Neural progenitor cell (in vitro differentiated cells): ENCODE data around the gene ERO1A. TPM values are rescaled to one million over a fixed set of nuclear protein-coding genes. Genes with fewer than 3 reads are reported as not detected.
"Not testable (repeated sequence)": the region's sequence is repeated elsewhere in the genome, so short reads cannot be mapped to it uniquely, and the experiment has no call there.

ENCODE experiments used
- DNase-seq: peaks from one replicate; pipeline ENCODE4 v3.0.0-alpha.2; 2016; ENCODE audit warnings: low spot score
- H2AFZ ChIP-seq: fragments of 200-600 bp; sonication (generic); replicated peaks from 2 replicates; pipeline ENCODE4 v1.6.1; 2016; ENCODE audit warnings: antibody characterized with exemption
- H3F3A ChIP-seq: fragments of 200-600 bp; sonication (generic); 2 replicates; pipeline ENCODE4 v1.6.1; 2016; ENCODE audit warnings: antibody characterized with exemption, low read depth
- H3K27ac ChIP-seq: fragments of 200-600 bp; sonication (generic); 2 replicates; pipeline ENCODE4 v1.5.1; 2016; ENCODE audit warnings: mild to moderate bottlenecking
- H3K27me3 ChIP-seq: fragments of 200-600 bp; sonication (generic); 2 replicates; pipeline ENCODE4 v1.6.1; 2016; ENCODE audit warnings: mild to moderate bottlenecking, moderate library complexity
- H3K36me3 ChIP-seq: fragments of 200-600 bp; sonication (generic); 2 replicates; pipeline ENCODE4 v1.5.1; 2016
- H3K4me1 ChIP-seq: fragments of 200-600 bp; sonication (generic); 2 replicates; pipeline ENCODE4 v1.6.1; 2016; ENCODE audit warnings: mixed run types
- H3K4me2 ChIP-seq: fragments of 200-600 bp; sonication (generic); 2 replicates; pipeline ENCODE4 v1.6.1; 2016
- H3K4me3 ChIP-seq: fragments of 200-600 bp; sonication (generic); 2 replicates; pipeline ENCODE4 v1.5.1; 2016
- H3K79me2 ChIP-seq: fragments of 200-600 bp; sonication (generic); 2 replicates; pipeline ENCODE4 v1.6.1; 2016; ENCODE audit warnings: low read depth
- H3K9ac ChIP-seq: fragments of 200-600 bp; sonication (generic); 2 replicates; pipeline ENCODE4 v1.6.1; 2016
- H3K9me3 ChIP-seq: fragments of 200-600 bp; sonication (generic); 2 replicates; pipeline ENCODE4 v1.5.1; 2016; ENCODE audit warnings: low read depth
- H4K20me1 ChIP-seq: fragments of 200-600 bp; sonication (generic); 2 replicates; pipeline ENCODE4 v1.6.1; 2016; ENCODE audit warnings: low read depth
- H3K27ac Mint-ChIP-seq: 3 replicates; pipeline ENCODE4 v1.8.0; 2021; ENCODE audit warnings: mixed read lengths
- H3K27me3 Mint-ChIP-seq: 2 replicates; pipeline ENCODE4 v1.8.0; 2022; ENCODE audit warnings: low read depth, mild to moderate bottlenecking, inconsistent platforms, moderate library complexity, mixed read lengths; ENCODE audit not compliant: insufficient read depth
- H3K36me3 Mint-ChIP-seq: 3 replicates; pipeline ENCODE4 v1.8.0; 2021; ENCODE audit warnings: mixed read lengths
- H3K4me1 Mint-ChIP-seq: 3 replicates; pipeline ENCODE4 v1.8.0; 2021; ENCODE audit warnings: mixed read lengths
- H3K4me3 Mint-ChIP-seq: 3 replicates; pipeline ENCODE4 v1.8.0; 2021; ENCODE audit warnings: mild to moderate bottlenecking, moderate library complexity, mixed read lengths
- H3K9me3 Mint-ChIP-seq: 3 replicates; pipeline ENCODE4 v1.8.0; 2020; ENCODE audit warnings: mixed read lengths
- CTCF ChIP-seq: fragments of 200-600 bp; sonication (generic); IDR thresholded peaks from 2 replicates; pipeline ENCODE4 v1.5.1; 2017; ENCODE audit warnings: antibody characterized with exemption, mild to moderate bottlenecking
- EZH2 ChIP-seq: fragments of 200-600 bp; sonication (generic); IDR thresholded peaks from 2 replicates; pipeline ENCODE4 v1.6.1; 2017; ENCODE audit warnings: antibody characterized with exemption, mild to moderate bottlenecking, moderate library complexity
- EZH2phosphoT487 ChIP-seq: fragments of 200-600 bp; sonication (generic); IDR thresholded peaks from 2 replicates; pipeline ENCODE4 v1.6.1; 2017; ENCODE audit warnings: antibody characterized with exemption
- total RNA-seq: library from RNA; depleted of rRNA; stranded (reverse); fragments of >200 nt; gene quantifications from 2 replicates; pipeline ENCODE4 v1.2.3, GENCODE V29; 2015; ENCODE audit warnings: low replicate concordance

The ERO1A gene
- total RNA-seq, 1 donor from 2014 or later = 54.1 TPM

GRCh38 chr14:52730709-52731111, 35.4 kb upstream of the ERO1A start:
- Histone ChIP-seq H3F3A (peaks cover 53% of the 10 kb centered on the region), H2AFZ (peak overlapping the region; percentile 48), H3K36me3 (peaks cover 13% of the 10 kb centered on the region), H3K27ac (peak overlapping the region; percentile 72), H3K79me2 (peaks cover 67% of the 10 kb centered on the region), H3K27me3 (no peaks in the 10 kb centered on the region), H3K9ac (peak overlapping the region; percentile 80), H3K4me3 (peak overlapping the region; percentile 90), H4K20me1 (peaks cover 5% of the 10 kb centered on the region), H3K9me3 (no peaks in the 10 kb centered on the region), H3K4me2 (peak overlapping the region; percentile 93), H3K4me1 (peaks cover 23% of the 10 kb centered on the region)
- Mint-ChIP-seq H3K4me3 (peak overlapping the region; percentile 98), H3K27ac (peak overlapping the region; percentile 89), H3K9me3 (peaks cover 2% of the 10 kb centered on the region), H3K36me3 (peaks cover 29% of the 10 kb centered on the region), H3K27me3 (peaks cover 4% of the 10 kb centered on the region), H3K4me1 (peaks cover 15% of the 10 kb centered on the region)
- no peak for TF ChIP-seq EZH2
- no peak for TF ChIP-seq CTCF
- TF ChIP-seq EZH2phosphoT487 = no peak
- DNase-seq = no peak

- H3K9me3 Mint-ChIP-seq = peaks cover 2% of the 10 kb centered on the region
- peaks cover 4% of the 10 kb centered on the region for H3K27me3 Mint-ChIP-seq
- peaks cover 62% of the 10 kb centered on the region for H3K79me2 ChIP-seq
- H3K4me3 Mint-ChIP-seq = peak within 1 kb of the TSS; percentile 98
- no peaks in the 10 kb centered on the region for H4K20me1 ChIP-seq
- peak within 1 kb of the TSS; percentile 48 for H2AFZ ChIP-seq
- peaks cover 13% of the 10 kb centered on the region for H3K4me1 Mint-ChIP-seq
- H3K4me2 ChIP-seq = peak within 1 kb of the TSS; percentile 93
- peak within 1 kb of the TSS; percentile 89 for H3K27ac Mint-ChIP-seq
- H3K27me3 ChIP-seq = no peaks in the 10 kb centered on the region
- TF ChIP-seq EZH2phosphoT487 (no peak), CTCF (peak; percentile 11), EZH2 (no peak)
- peak within 1 kb of the TSS; percentile 90 for H3K4me3 ChIP-seq
- peak within 1 kb of the TSS; percentile 80 for H3K9ac ChIP-seq
- H3K27ac ChIP-seq = peak within 1 kb of the TSS; percentile 72
- peaks cover 14% of the 10 kb centered on the region for H3K36me3 ChIP-seq
- H3K4me1 ChIP-seq = peaks cover 17% of the 10 kb centered on the region
- peaks cover 28% of the 10 kb centered on the region for H3K36me3 Mint-ChIP-seq
- H3F3A ChIP-seq = peaks cover 47% of the 10 kb centered on the region
- peak; percentile 100 for DNase-seq
- H3K9me3 ChIP-seq = no peaks in the 10 kb centered on the region
Measured at GRCh38 chr14:52729925-52730708, 34.8 kb upstream of the ERO1A start, which contains the start of gene STYX. STYX (plus strand) TSS chr14:52730166; CDS start chr14:52730475, 309 bp downstream.

- H3K4me2 ChIP-seq = peak overlapping the region; percentile 61
- peaks cover 12% of the 10 kb centered on the region for H3K4me1 Mint-ChIP-seq
- no peaks in the 10 kb centered on the region for H4K20me1 ChIP-seq
- H3K9ac ChIP-seq = no peak overlapping the region
- peaks cover 27% of the 10 kb centered on the region for H3K36me3 Mint-ChIP-seq
- peaks cover 2% of the 10 kb centered on the region for H3K9me3 Mint-ChIP-seq
- no peaks in the 10 kb centered on the region for H3K9me3 ChIP-seq
- H3K27me3 ChIP-seq = no peaks in the 10 kb centered on the region
- H3K27me3 Mint-ChIP-seq = peaks cover 4% of the 10 kb centered on the region
- H3K36me3 ChIP-seq = peaks cover 14% of the 10 kb centered on the region
- H3K4me1 ChIP-seq = peaks cover 14% of the 10 kb centered on the region
- H2AFZ ChIP-seq = no peak overlapping the region
- H3K27ac Mint-ChIP-seq = no peak overlapping the region
- H3K4me3 Mint-ChIP-seq = peak overlapping the region; percentile 98
- TF ChIP-seq CTCF = no peak
- TF ChIP-seq EZH2phosphoT487 = no peak
- TF ChIP-seq EZH2 = no peak
- peaks cover 56% of the 10 kb centered on the region for H3K79me2 ChIP-seq
- H3K4me3 ChIP-seq = peak overlapping the region; percentile 37
- peaks cover 43% of the 10 kb centered on the region for H3F3A ChIP-seq
- DNase-seq = no peak
- no peak overlapping the region for H3K27ac ChIP-seq
Measured at GRCh38 chr14:52729585-52729924, 34.2 kb upstream of the ERO1A start.

- H3K36me3 ChIP-seq = peaks cover 14% of the 10 kb centered on the region
- H3K4me3 Mint-ChIP-seq = peak overlapping the region; percentile 67
Measured at GRCh38 chr14:52729035-52729434, 33.7 kb upstream of the ERO1A start.

DNA sequence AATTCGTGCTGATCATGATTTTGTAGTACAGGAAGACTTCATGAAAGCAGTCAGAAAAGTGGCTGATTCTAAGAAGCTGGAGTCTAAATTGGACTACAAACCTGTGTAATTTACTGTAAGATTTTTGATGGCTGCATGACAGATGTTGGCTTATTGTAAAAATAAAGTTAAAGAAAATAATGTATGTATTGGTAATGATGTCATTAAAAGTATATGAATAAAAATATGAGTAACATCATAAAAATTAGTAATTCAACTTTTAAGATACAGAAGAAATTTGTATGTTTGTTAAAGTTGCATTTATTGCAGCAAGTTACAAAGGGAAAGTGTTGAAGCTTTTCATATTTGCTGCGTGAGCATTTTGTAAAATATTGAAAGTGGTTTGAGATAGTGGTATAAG, 32.2 kb upstream of the ERO1A start:
- not testable (repeated sequence) for H2AFZ ChIP-seq, H3K27me3 Mint-ChIP-seq, H4K20me1 ChIP-seq, DNase-seq, H3K4me3 ChIP-seq, H3K27me3 ChIP-seq, H3K4me2 ChIP-seq, H3K4me3 Mint-ChIP-seq, H3K9me3 Mint-ChIP-seq, H3K27ac Mint-ChIP-seq, H3K9ac ChIP-seq, H3K4me1 ChIP-seq, H3K9me3 ChIP-seq, H3K4me1 Mint-ChIP-seq, H3K27ac ChIP-seq
- H3K36me3 Mint-ChIP-seq = peaks cover 22% of the 10 kb centered on the region
- peaks cover 35% of the 10 kb centered on the region for H3K79me2 ChIP-seq
- peaks cover 23% of the 10 kb centered on the region for H3F3A ChIP-seq
- H3K36me3 ChIP-seq = peaks cover 14% of the 10 kb centered on the region

More at GRCh38 chr14:52729035-52729434, 33.7 kb upstream of the ERO1A start:
- Histone ChIP-seq H3K4me2 (peak overlapping the region; percentile 61), H3K4me1 (peaks cover 14% of the 10 kb centered on the region), H3K79me2 (peaks cover 51% of the 10 kb centered on the region), H3F3A (peaks cover 38% of the 10 kb centered on the region)
- H4K20me1 ChIP-seq, H3K4me1 Mint-ChIP-seq, H3K27me3 Mint-ChIP-seq, H3K9me3 Mint-ChIP-seq, H3K4me3 ChIP-seq, H3K27ac Mint-ChIP-seq, H3K9ac ChIP-seq, H2AFZ ChIP-seq, H3K27me3 ChIP-seq, H3K27ac ChIP-seq, DNase-seq, H3K9me3 ChIP-seq: not testable (repeated sequence)
- peaks cover 26% of the 10 kb centered on the region for H3K36me3 Mint-ChIP-seq
